HK-2 (cell line): ENCODE measurements around the gene CPED1.

Experiments
- DNase-seq: peaks from one replicate; pipeline ENCODE4 v3.0.0-alpha.2; 2018; ENCODE audit not compliant: unreplicated experiment

The CPED1 gene

DNA sequence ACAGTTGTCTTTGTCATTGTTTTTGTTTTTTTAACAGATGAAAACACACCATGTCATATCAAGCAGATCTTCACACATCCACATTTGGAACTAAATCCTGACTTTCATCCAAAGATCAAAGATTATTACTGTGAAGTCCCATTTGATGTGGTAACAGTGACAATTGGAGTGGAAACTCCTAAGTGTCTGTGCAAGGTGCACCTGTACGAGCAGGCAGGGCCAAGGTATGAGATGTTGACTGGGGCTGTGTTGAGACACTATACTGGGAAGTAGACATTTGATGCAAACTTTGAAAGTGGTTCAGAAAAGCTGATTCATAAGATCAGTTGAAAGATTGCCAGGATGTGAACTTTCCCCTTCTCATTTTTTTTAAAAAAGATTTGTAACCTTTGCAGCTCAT is 152.3 kb downstream of the CPED1 start:
- no peak for DNase-seq

- DNase-seq = no peak
Observed at GRCh38 chr7:121151774-121152221, 163.3 kb downstream of the CPED1 start.

- no peak for DNase-seq
Observed at GRCh38 chr7:121153411-121153810, 164.9 kb downstream of the CPED1 start.

- no peak for DNase-seq
Observed at GRCh38 chr7:121153995-121154394, 165.5 kb downstream of the CPED1 start.

DNA sequence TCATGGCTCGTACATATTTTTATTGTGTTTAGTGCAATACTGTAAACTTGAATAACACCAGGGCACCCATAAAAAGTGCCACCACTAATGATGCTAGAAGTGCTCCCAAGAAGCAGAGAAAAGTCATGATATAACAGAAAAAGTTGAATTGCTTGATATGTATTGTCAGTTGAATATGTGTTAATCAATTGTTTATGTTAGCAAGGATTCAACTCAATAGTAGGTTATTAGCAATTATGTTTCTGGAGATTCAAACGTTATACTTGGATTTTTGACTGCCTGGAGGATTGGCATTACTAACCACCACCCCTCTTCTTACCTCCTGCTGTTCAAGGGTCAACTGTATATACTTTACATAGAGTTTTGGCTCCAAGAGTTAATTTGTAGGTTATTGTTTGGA is 168.3 kb downstream of the CPED1 start:
- DNase-seq = no peak

DNA sequence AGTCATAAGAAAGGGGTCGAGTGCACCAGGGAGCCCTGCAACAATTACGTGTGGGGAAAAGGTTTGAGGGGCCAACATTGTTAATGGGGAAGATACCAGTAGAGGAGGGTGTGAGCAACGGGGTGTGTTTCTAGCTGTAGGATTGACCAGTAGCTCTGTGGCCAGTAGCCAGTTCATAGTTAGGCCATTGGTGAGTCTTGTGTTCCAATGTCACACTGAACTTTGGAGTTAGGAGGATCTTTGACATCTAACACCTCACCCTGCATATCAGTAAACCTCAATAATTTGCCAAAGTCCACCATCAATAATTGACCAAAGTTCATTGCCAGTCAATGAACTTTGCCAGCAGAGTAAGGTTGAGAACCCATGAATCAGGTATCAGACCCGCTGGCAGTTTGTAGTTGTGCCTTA is 168.8 kb downstream of the CPED1 start:
- DNase-seq = no peak

DNA sequence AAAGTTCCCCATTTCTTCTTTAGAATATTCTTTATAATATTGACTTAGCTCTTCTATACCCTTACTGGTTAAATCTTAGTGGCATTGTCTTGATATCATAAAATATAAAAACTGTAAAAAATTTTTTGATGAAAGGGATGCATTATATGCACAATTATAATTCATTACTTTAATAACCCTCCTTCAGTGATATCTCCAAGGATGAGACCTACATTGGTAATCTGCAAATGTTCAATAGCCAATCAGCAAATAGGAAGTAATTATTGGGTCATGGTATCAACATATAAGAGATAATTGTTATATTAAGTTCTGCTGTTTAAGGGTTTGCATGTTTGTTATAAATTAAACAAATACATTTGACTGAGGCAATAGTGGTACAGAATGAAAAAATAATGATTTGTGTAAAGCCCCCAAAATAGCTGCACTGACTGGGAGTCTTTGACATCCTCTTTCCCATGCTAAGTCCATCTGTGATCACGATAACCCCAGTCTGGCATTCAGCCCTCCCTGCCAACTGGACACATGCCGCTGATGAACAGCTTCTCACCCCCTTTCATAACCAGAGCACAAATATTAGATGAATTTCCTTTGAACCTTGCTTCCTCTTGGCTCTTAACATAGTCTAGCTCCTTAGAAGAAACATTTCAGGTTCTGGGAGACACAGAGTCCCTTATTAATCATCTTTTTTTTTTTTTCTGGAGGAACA is 169.5 kb downstream of the CPED1 start:
- no peak for DNase-seq

- no peak for DNase-seq
Observed at GRCh38 chr7:121158665-121159064, 170.2 kb downstream of the CPED1 start.

DNA sequence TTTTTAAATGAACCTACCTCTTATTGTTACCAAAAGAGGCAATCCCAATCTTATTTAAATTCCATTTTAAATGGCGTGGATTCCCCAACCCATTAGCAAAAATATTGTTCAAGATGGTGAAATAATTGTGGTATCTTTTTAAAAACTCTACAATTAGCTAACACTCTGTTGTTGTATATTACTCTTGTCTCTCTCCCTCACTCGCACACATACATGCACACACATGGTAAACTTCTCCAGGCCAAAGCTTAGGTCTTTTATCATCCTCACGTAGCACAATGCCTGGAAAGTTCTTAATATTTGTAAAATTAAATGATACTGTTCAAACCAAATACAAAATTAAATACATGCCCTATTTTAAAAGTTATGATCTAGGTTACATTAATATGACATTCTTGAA is 171.0 kb downstream of the CPED1 start:
- no peak for DNase-seq

DNA sequence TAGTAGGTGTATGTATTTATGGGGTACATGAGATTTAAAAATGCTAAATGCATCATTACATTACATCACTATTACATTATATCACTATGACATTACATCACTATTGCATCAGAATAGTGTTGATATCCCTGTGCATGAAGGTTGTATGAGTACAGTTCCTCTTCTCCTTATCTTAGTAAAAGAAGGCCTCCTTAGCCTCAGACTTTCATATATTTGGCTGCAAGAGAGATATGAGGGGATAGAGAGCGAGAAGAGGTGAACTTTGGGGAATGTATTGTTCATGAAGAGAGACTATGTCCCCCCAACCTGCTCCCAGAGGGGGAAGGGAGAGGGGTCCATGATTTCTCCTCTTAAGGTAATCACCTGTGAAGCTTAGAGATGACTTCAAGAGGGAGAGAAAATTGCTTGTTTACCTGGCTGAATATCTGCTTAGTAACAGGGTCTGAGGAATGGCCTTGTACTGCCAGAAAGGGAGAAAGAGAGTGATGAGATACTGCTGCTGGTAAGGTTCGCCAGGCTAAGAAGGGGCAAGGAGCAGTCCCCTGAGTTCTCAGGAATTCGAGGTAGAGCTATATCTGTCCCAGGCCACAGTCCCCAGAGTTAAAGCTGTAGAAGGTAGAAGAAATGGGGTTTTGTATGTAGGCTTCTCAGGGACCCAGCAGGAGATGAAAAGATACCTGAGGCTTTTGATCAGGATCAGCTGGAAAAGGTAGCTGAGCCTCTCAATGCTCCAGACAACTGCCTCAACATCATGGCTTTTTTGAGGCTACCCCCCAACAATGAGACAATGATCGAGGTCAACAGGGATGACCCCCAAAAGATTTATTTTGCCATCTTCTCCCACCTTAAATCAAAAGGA is 171.9 kb downstream of the CPED1 start:
- no peak for DNase-seq

- DNase-seq = no peak
Observed at GRCh38 chr7:121163699-121164098, 175.2 kb downstream of the CPED1 start.

DNA sequence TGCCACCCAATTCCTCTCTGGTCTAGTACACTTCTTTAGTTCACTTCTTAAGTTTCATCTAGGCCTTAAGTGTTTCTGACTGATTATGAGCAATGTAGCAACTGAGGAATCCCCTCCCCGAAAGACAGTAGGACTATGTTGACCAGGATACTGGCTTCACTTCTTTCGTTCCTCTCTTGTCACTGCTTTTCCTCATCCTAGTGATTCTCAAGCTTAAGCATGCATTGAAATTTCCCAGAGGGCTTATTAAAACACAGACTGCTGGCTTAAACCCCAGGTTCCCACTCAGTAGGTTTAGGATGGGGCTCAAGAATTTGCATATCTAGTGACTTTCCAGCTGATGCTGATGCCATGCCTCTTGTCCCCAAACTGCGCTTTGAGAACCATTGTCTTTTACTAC is 175.7 kb downstream of the CPED1 start:
- no peak for DNase-seq

GRCh38 chr7:121166916-121167315 is 178.4 kb downstream of the CPED1 start:
- DNase-seq = no peak

- DNase-seq = no peak
Observed at GRCh38 chr7:121167971-121168370, 179.5 kb downstream of the CPED1 start.

GRCh38 chr7:121169469-121169868 is 181.0 kb downstream of the CPED1 start:
- DNase-seq = no peak

- DNase-seq = no peak
Observed at GRCh38 chr7:121172484-121172883, 184.0 kb downstream of the CPED1 start.

GRCh38 chr7:121175826-121176225 is 187.3 kb downstream of the CPED1 start:
- no peak for DNase-seq

- DNase-seq = no peak
Observed at GRCh38 chr7:121178452-121178851, 189.9 kb downstream of the CPED1 start.

- no peak for DNase-seq
Observed at GRCh38 chr7:121178869-121179497, 190.5 kb downstream of the CPED1 start.

GRCh38 chr7:121180436-121181063 is 192.0 kb downstream of the CPED1 start:
- DNase-seq = no peak

DNA sequence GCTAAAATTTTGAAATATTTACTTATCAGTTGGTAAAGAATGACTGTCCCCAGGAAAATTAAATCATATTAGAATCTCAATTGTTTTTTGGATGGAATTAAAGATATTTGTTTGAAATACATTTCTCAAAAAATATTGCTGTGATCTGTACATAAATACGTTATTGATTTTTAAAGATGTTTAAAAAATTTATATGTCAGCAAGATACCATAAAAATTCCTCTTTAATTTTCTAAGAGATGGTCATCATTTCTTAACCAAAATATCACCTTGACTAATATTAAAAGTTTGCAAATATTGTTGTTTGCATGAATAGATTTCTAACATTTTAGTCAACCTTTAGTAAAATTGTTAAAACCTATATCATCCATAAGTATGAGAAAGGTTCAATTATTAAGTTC is 192.8 kb downstream of the CPED1 start:
- no peak for DNase-seq

DNA sequence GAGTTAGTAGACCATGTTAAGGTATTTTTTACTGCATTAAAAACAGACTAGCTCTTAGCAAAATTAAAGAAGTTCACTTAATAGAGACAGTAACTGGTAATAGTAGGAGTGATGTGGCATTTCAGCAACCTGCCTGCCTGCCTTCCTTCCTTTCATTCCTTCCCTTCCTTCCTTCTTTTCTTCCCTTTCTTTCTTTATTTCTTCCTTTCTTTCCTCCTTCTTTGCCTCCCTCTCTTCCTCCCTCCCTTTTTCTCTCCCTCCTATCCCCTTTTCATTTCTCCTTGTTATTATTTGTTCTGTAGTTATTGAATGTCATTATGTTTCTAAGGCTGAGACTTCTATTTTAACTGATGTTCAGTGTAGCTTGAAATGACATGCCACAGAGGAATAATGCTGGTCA is 193.8 kb downstream of the CPED1 start:
- DNase-seq = no peak
